IMR-90 (cell line): ENCODE results near the gene MEGF8. TPM values are rescaled to one million over a fixed set of nuclear protein-coding genes. Genes with fewer than 3 reads are reported as not detected.

Experiments
- ATAC-seq: fragments of 200-7000 bp; cut with Tn5 transposase; 2 replicates; pipeline ENCODE4 v1.9.1; 2020; ENCODE audit warnings: low read depth, mild to moderate bottlenecking, moderate library complexity
- BruUV-seq: library from RNA; stranded (reverse); fragments of 400-500 nt; replicated peaks from 2 replicates; lab custom pipeline; 2021; lab: Mats Ljungman, UMichigan
- CTCF ChIA-PET: fragments of 300-600 bp; formaldehyde crosslinking; extraction: SDS; loops from one replicate; lab custom pipeline; 2021; ENCODE audit warnings: antibody characterized with exemption; lab: Yijun Ruan, JAX
- POLR2A ChIA-PET: fragments of 300-600 bp; sonication (Branson Sonifier 250); formaldehyde crosslinking; loops from one replicate; lab custom pipeline; 2022; ENCODE audit warnings: antibody characterized with exemption; ENCODE audit not compliant: unreplicated experiment; lab: Charles Lee
- DNase-seq: peaks from one replicate; pipeline ENCODE4 v3.0.0; 2013
- H2AFZ ChIP-seq: replicated peaks from 2 replicates; pipeline ENCODE3; 2013; ENCODE audit warnings: low read length, mild to moderate bottlenecking; ENCODE audit not compliant: poor library complexity
- H2AK5ac ChIP-seq: 2 replicates; pipeline ENCODE4 v1.6.1; 2013; ENCODE audit warnings: low read depth, low read length, inconsistent platforms
- H2AK9ac ChIP-seq: replicated peaks from 2 replicates; pipeline ENCODE3; 2013; ENCODE audit warnings: mild to moderate bottlenecking, low read depth, low read length, moderate library complexity; ENCODE audit not compliant: poor library complexity
- H2BK120ac ChIP-seq: 2 replicates; pipeline ENCODE4 v1.6.1; 2013; ENCODE audit warnings: low read depth, low read length, inconsistent platforms
- H2BK15ac ChIP-seq: 3 replicates; pipeline ENCODE4 v1.6.1; 2013; ENCODE audit warnings: low read depth, low read length, inconsistent platforms
- H2BK20ac ChIP-seq: 2 replicates; pipeline ENCODE4 v1.6.1; 2013; ENCODE audit warnings: low read depth, mild to moderate bottlenecking, inconsistent platforms, low read length, moderate library complexity
- H2BK5ac ChIP-seq: 2 replicates; pipeline ENCODE4 v1.6.1; 2013; ENCODE audit warnings: mild to moderate bottlenecking, low read depth, low read length, inconsistent platforms; ENCODE audit not compliant: poor library complexity, severe bottlenecking
- H3K14ac ChIP-seq: replicated peaks from 2 replicates; pipeline ENCODE4 v1.6.1; 2013; ENCODE audit warnings: low read depth, low read length, inconsistent platforms
- H3K18ac ChIP-seq: 2 replicates; pipeline ENCODE4 v1.6.1; 2013; ENCODE audit warnings: low read depth, low read length, control low read depth
- H3K23ac ChIP-seq: 2 replicates; pipeline ENCODE4 v1.6.1; 2013; ENCODE audit warnings: low read depth, low read length, inconsistent platforms
- H3K27ac ChIP-seq: 2 replicates; pipeline ENCODE4 v1.5.1; 2013; ENCODE audit warnings: mild to moderate bottlenecking, control low read depth, low read length; ENCODE audit not compliant: insufficient read depth
- H3K27me3 ChIP-seq: 2 replicates; pipeline ENCODE4 v1.6.1; 2013; ENCODE audit warnings: low read length; ENCODE audit not compliant: control insufficient read depth, insufficient read depth
- H3K36me3 ChIP-seq: 2 replicates; pipeline ENCODE4 v1.6.1; 2013; ENCODE audit warnings: low read length, mixed read lengths; ENCODE audit not compliant: control insufficient read depth, insufficient read depth
- H3K4ac ChIP-seq: 2 replicates; pipeline ENCODE4 v1.6.1; 2013; ENCODE audit warnings: low read depth, low read length, inconsistent platforms
- H3K4me1 ChIP-seq: 2 replicates; pipeline ENCODE4 v1.6.1; 2013; ENCODE audit warnings: low read length, mixed read lengths; ENCODE audit not compliant: control insufficient read depth, insufficient read depth
- H3K4me2 ChIP-seq: 2 replicates; pipeline ENCODE4 v1.6.1; 2013; ENCODE audit warnings: low read depth, mild to moderate bottlenecking, control low read depth, low read length, moderate library complexity
- H3K4me3 ChIP-seq: 2 replicates; pipeline ENCODE4 v1.5.1; 2013; ENCODE audit warnings: low read depth, mild to moderate bottlenecking, control low read depth, low read length, moderate library complexity; ENCODE audit not compliant: insufficient read depth
- H3K56ac ChIP-seq: 2 replicates; pipeline ENCODE4 v1.6.1; 2013; ENCODE audit warnings: low read length, inconsistent platforms; ENCODE audit not compliant: insufficient read depth; ENCODE audit errors: extremely low read depth
- H3K79me1 ChIP-seq, 2 experiments: 2 replicates each; pipeline ENCODE4 v1.6.1; 2013; ENCODE audit warnings: low read length in 2 of 2, inconsistent platforms in 1 of 2, low read depth in 1 of 2
- H3K9ac ChIP-seq: 2 replicates; pipeline ENCODE4 v1.6.1; 2013; ENCODE audit warnings: low read depth, low read length, control low read depth
- H3K9me1 ChIP-seq: 2 replicates; pipeline ENCODE4 v1.6.1; 2013; ENCODE audit warnings: low read length, inconsistent platforms; ENCODE audit not compliant: insufficient read depth
- H3K9me3 ChIP-seq: 2 replicates; pipeline ENCODE4 v1.6.1; 2013; ENCODE audit warnings: low read length; ENCODE audit not compliant: control insufficient read depth, insufficient read depth
- H4K20me1 ChIP-seq: 2 replicates; pipeline ENCODE4 v1.6.1; 2013; ENCODE audit warnings: low read length, inconsistent platforms; ENCODE audit not compliant: insufficient read depth
- H4K5ac ChIP-seq: 2 replicates; pipeline ENCODE4 v1.6.1; 2013; ENCODE audit warnings: mild to moderate bottlenecking, low read depth, low read length, control low read depth
- H4K8ac ChIP-seq, 2 experiments: 2 replicates each; pipeline ENCODE4 v1.6.1; 2013; ENCODE audit warnings: low read depth in 2 of 2, low read length in 2 of 2, control low read depth in 1 of 2, inconsistent platforms in 1 of 2
- H4K91ac ChIP-seq: 2 replicates; pipeline ENCODE4 v1.6.1; 2013; ENCODE audit warnings: low read depth, low read length, inconsistent platforms; ENCODE audit not compliant: insufficient read depth
- BHLHE40 ChIP-seq: fragments of 150-350 bp; IDR thresholded peaks from 2 replicates; pipeline ENCODE4 v1.6.1; 2016; ENCODE audit warnings: mild to moderate bottlenecking, low read depth, low read length
- CHD1 ChIP-seq: IDR thresholded peaks from 2 replicates; pipeline ENCODE4 v1.6.1; 2012; ENCODE audit warnings: low read depth, low read length, improper control_type of control experiment
- MAFK ChIP-seq: IDR thresholded peaks from 2 replicates; pipeline ENCODE4 v1.6.1; 2012; ENCODE audit warnings: low read depth, low read length, improper control_type of control experiment
- MXI1 ChIP-seq: IDR thresholded peaks from 2 replicates; pipeline ENCODE4 v1.6.1; 2012; ENCODE audit warnings: low read depth, mild to moderate bottlenecking, low read length, moderate library complexity, borderline replicate concordance
- NFE2L2 ChIP-seq: fragments of 150-350 bp; IDR thresholded peaks from 2 replicates; pipeline ENCODE4 v1.6.1; 2016; ENCODE audit warnings: low read depth, mild to moderate bottlenecking, low read length
- RCOR1 ChIP-seq: IDR thresholded peaks from 2 replicates; pipeline ENCODE4 v1.6.1; 2012; ENCODE audit warnings: mild to moderate bottlenecking, low read length, improper control_type of control experiment; ENCODE audit not compliant: insufficient replicate concordance
- RFX5 ChIP-seq: IDR thresholded peaks from 2 replicates; pipeline ENCODE4 v1.8.0; 2012; ENCODE audit warnings: low read depth, mild to moderate bottlenecking, low read length, moderate library complexity
- WGBS, 2 experiments: methylation state at CpG; one replicate each; pipeline versions ENCODE4 v1.1.5 to v1.1.7; 2013; ENCODE audit warnings: missing lambda C conversion rate in 2 of 2; ENCODE audit not compliant: insufficient read length in 1 of 2; ENCODE audit errors: extremely low coverage in 2 of 2; 5-methylcytosine and 5-hydroxymethylcytosine counted together
- dilution Hi-C: fragments of 300-500 bp; cut with HindIII; formaldehyde crosslinking; loops from one replicate; pipeline ENCODE4 v1.14.3; 2018; ENCODE audit warnings: low sequenced_read_pairs; ENCODE audit not compliant: unreplicated experiment
- in situ Hi-C: fragments of 300-500 bp; cut with MboI; formaldehyde crosslinking; loops from 3 replicates; pipeline ENCODE4 v1.14.3; 2019; ENCODE audit warnings: low sequenced_read_pairs, inconsistent platforms, mixed read lengths
- intact Hi-C: fragments of 100-400 bp; cut with micrococcal nuclease; formaldehyde crosslinking; loops from 2 replicates; pipeline ENCODE4 v1.10.0; 2022
- polyA plus RNA-seq, 3 experiments: library from polyadenylated mRNA; depleted of rRNA; stranded (reverse); fragments of >200 nt; gene quantifications; 2 replicates each; pipeline ENCODE4 v1.2.3, GENCODE V29; 2012; ENCODE audit warnings: low replicate concordance in 1 of 3
- total RNA-seq: library from RNA; depleted of rRNA; stranded (reverse); fragments of >200 nt; gene quantifications from 2 replicates; pipeline ENCODE4 v1.2.3, GENCODE V29; 2012
- TF ChIP-seq, protein P1 (sequence below): fragments of 150-350 bp; IDR thresholded peaks from 2 replicates; pipeline ENCODE4 v1.6.1; 2017; ENCODE audit warnings: mild to moderate bottlenecking, antibody characterized with exemption, low read length, low read depth

Gene MEGF8
- total and polyA plus RNA-seq, 2 of the 4 experiments (the other 2 are of a cell fraction), result 2.3 to 12.5 TPM

DNA sequence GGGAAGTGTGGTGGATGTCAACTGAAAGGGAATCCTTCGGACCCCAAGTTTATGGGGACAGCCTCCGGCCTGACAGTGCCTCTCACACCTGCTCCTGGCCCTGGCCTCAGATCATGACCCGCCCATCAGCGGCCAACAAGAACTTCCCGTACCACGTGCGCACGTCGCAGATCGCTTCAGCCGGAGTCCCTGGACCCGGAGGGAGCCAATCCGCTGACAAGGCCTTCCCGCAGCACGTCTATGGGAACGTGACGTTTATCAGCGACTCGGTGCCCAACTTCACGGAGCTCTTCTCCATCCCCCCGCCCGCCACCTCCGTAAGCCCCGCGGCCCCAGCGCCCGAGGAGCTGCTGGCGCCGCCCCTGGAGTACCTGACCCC is 2.0 kb upstream of the MEGF8 start:
- no TSS peak for BruUV-seq
- dilution Hi-C loops (no loop called here), in situ Hi-C loops (loop anchor here (10.0 kb wide), 1 partner anchor 189 kb away; the partner anchor contains the start of gene POU2F2), intact Hi-C loops (no loop called here)
- 12% methylated on average over 28 of the region's 29 CpGs; no CpG with 5 or more reads in 1 of the 2 experiments for WGBS, 2 experiments
- TF ChIP-seq CHD1 (no peak), NFE2L2 (no peak), MAFK (no peak), RCOR1 (no peak), MXI1 (no peak), BHLHE40 (no peak), RFX5 (no peak)
- TF ChIP-seq, protein P1, sequence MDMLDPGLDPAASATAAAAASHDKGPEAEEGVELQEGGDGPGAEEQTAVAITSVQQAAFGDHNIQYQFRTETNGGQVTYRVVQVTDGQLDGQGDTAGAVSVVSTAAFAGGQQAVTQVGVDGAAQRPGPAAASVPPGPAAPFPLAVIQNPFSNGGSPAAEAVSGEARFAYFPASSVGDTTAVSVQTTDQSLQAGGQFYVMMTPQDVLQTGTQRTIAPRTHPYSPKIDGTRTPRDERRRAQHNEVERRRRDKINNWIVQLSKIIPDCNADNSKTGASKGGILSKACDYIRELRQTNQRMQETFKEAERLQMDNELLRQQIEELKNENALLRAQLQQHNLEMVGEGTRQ, result no peak
- Histone ChIP-seq H3K4ac (no peak overlapping the region), H2AK5ac (no peak overlapping the region), H2AK9ac (no peak overlapping the region), H2BK20ac (no peak overlapping the region), H3K56ac (no peak overlapping the region), H3K9me3 (no peaks in the 10 kb centered on the region), H3K23ac (no peak overlapping the region), H2BK5ac (no peak overlapping the region), H2BK120ac (no peak overlapping the region), H2BK15ac (no peak overlapping the region), H3K36me3 (no peaks in the 10 kb centered on the region), H3K4me3 (no peak overlapping the region), H3K9me1 (peaks cover 2% of the 10 kb centered on the region; the same call in 1 of the 2 replicates), H3K4me2 (no peak overlapping the region), H3K79me1 (peaks cover 7 to 29% of the 10 kb centered on the region in 2 experiments), H3K18ac (no peak overlapping the region), H4K5ac (no peak overlapping the region), H3K27me3 (peaks cover 30% of the 10 kb centered on the region), H4K91ac (no peak overlapping the region), H3K27ac (no peak overlapping the region), H4K8ac (no peak overlapping the region), H3K4me1 (peaks cover 2% of the 10 kb centered on the region), H3K14ac (no peak overlapping the region), H3K9ac (no peak overlapping the region), H4K20me1 (no peaks in the 10 kb centered on the region; the same call in 1 of the 2 replicates), H2AFZ (peak overlapping the region; percentile 74)
- no peak for ATAC-seq
- no peak for DNase-seq
- CTCF ChIA-PET, result no interaction called here
- POLR2A ChIA-PET, result no interaction called here
